Activated CD4-positive, alpha-beta memory T cell treated with anti-CD3 and anti-CD28 coated beads, Interleukin-2, amount 10 ng/mL, durations not matched to agents 7 days and 5 days (primary cell): ENCODE results near the gene IMPA2. TPM values are rescaled to one million over a fixed set of nuclear protein-coding genes. Genes with fewer than 3 reads are reported as not detected.
"Not testable (repeated sequence)": the region's sequence is repeated elsewhere in the genome, so short reads cannot be mapped to it uniquely, and the experiment has no call there.

Source experiments
- CTCF ChIA-PET: fragments of 350-600 bp; sonication (Branson Sonifier 250); formaldehyde crosslinking; loops from one replicate; lab custom pipeline; 2021; ENCODE audit warnings: antibody characterized with exemption, inconsistent platforms; lab: Charles Lee
- POLR2A ChIA-PET: fragments of 350-600 bp; sonication (Branson Sonifier 250); formaldehyde crosslinking; loops from one replicate; lab custom pipeline; 2021; ENCODE audit warnings: antibody characterized with exemption; lab: Charles Lee
- DNase-seq: peaks from one replicate; pipeline ENCODE4 v3.0.0-alpha.2; 2020
- H3K27ac Mint-ChIP-seq: one replicate; pipeline ENCODE4 v1.8.0; 2021; ENCODE audit warnings: mild to moderate bottlenecking, mixed read lengths
- H3K27me3 Mint-ChIP-seq: one replicate; pipeline ENCODE4 v1.8.0; 2021; ENCODE audit warnings: mixed read lengths
- H3K36me3 Mint-ChIP-seq: one replicate; pipeline ENCODE4 v1.8.0; 2021; ENCODE audit warnings: low read depth, mixed read lengths
- H3K4me1 Mint-ChIP-seq: one replicate; pipeline ENCODE4 v1.8.0; 2021; ENCODE audit warnings: mixed read lengths
- H3K4me3 Mint-ChIP-seq: one replicate; pipeline ENCODE4 v1.8.0; 2021; ENCODE audit warnings: mild to moderate bottlenecking, mixed read lengths
- H3K9me3 Mint-ChIP-seq: one replicate; pipeline ENCODE4 v1.8.0; 2021; ENCODE audit warnings: mixed read lengths
- total RNA-seq, 2 experiments: library from RNA; stranded (reverse); gene quantifications; one replicate each; pipeline ENCODE4 v1.2.3, GENCODE V29; 2021

IMPA2 gene
- 10 to 100 TPM; 12.6 to 15.4 TPM for total RNA-seq

DNA sequence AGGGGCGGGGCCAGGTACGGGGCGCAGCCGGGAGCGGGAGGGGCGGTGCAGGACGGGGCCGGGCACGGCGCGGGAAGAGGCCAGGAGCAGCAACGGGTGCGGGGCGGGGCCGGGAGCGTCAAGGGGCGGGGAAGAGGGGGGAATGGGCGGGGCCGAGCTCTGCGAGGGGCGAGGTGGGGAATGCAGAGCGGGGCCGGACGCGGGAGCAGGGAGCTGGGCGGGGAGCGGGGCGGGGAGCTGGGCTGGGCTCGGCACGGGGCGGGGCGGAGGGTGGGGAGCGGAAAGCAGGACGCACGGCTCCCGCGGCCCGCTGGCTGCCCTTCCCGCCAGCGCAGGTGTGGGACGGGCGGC is at the start of gene IMPA2:
TSS of gene IMPA2 (plus strand) at position 316 of the 351 bp plus-strand sequence. CDS start 163 bp downstream, outside the sequence.
- ChIA-PET POLR2A (interaction anchor here (1.3 to 4.4 kb wide), 9 partner anchors 10 to 721 kb away, joined by 4 to 30 read pairs (median 6); partner anchors contain the start of genes AFG3L2, CEP76, CHMP1B and MPPE1), CTCF (interaction anchor here (1.1 to 3.2 kb wide), 6 partner anchors 14 to 247 kb away, joined by 3 to 23 read pairs (median 6); no protein-coding TSS in a partner anchor)
- Mint-ChIP-seq H3K9me3 (no peaks in the 10 kb centered on the region), H3K4me3 (peak within 1 kb of the TSS; percentile 86), H3K27ac (peak within 1 kb of the TSS; percentile 52), H3K4me1 (peaks cover 22% of the 10 kb centered on the region), H3K27me3 (peaks cover 5% of the 10 kb centered on the region), H3K36me3 (no peaks in the 10 kb centered on the region)
- DNase-seq: no peak

DNA sequence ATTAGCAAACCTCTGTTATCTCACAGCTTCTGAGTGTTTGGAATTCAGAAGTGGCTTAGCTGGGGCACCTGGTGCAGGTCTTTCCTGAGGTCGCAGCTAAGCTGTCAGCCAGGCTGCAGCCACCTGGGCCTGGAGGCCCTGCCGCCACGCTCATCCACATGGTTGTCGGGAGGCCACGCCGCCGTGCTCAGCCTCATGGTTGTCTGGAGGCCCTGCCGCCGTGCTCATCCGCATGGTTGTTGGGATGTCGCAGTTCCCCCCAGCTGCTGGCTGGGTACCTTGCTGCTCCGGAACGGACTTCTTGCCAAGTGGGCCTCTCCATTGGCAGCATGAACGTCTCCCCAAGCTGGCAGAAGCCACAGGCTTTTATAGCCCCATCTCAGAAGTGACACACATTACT is 48.9 kb upstream of the IMPA2 start:
- DNase-seq: no peak
- no peak overlapping the region for H3K27ac Mint-ChIP-seq
- no peak overlapping the region for H3K4me3 Mint-ChIP-seq
- no peaks in the 10 kb centered on the region for H3K36me3 Mint-ChIP-seq
- H3K27me3 Mint-ChIP-seq: no peaks in the 10 kb centered on the region
- ChIA-PET POLR2A (no interaction called here), CTCF (interaction anchor here (1.1 kb wide), 1 partner anchor 64 kb away, joined by 3 read pairs; no protein-coding TSS in a partner anchor)
- no peaks in the 10 kb centered on the region for H3K4me1 Mint-ChIP-seq
- H3K9me3 Mint-ChIP-seq: no peaks in the 10 kb centered on the region

DNA sequence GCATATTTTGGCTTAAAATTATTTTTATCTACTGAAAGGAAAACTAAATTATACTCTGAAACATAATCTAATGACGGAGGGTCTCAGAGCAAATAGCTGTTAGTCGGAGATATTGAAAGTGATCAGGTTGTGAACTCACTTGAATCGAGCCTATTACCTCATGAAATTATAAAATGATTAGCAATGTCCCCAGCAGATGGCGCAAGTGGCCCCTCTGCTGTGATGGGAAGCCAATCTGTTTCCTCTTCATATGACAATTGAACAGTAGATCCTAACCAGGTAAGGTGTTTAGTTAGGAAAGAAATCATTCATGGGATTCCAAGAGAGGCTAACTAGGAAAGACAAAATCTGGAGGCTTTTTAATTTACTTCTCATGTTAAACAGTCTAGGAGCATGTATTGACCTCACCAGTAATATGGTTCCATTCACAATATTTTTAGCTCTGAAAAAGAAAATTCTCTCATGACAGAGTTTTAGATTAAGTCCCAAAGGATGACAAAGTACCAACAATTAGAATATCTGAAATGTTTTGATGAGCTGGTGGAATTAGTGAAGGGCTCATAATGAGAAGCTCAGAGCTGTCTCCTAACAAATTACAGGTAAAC is 43.3 kb upstream of the IMPA2 start:
- no peaks in the 10 kb centered on the region for H3K4me1 Mint-ChIP-seq
- H3K36me3 Mint-ChIP-seq: no peaks in the 10 kb centered on the region
- no peaks in the 10 kb centered on the region for H3K9me3 Mint-ChIP-seq
- no peaks in the 10 kb centered on the region for H3K27me3 Mint-ChIP-seq
- no peak overlapping the region for H3K27ac Mint-ChIP-seq
- H3K4me3 Mint-ChIP-seq: no peak overlapping the region
- CTCF ChIA-PET: interaction anchor here (0.6 to 6.2 kb wide), 34 partner anchors 9 to 299 kb away, joined by 3 to 197 read pairs (median 5); partner anchors contain the start of gene IMPA2
- POLR2A ChIA-PET: interaction anchor here (1.1 to 2.1 kb wide), 3 partner anchors 29 to 57 kb away, joined by 3 to 11 read pairs (median 3); no protein-coding TSS in a partner anchor
- peak; percentile 76 for DNase-seq

DNA sequence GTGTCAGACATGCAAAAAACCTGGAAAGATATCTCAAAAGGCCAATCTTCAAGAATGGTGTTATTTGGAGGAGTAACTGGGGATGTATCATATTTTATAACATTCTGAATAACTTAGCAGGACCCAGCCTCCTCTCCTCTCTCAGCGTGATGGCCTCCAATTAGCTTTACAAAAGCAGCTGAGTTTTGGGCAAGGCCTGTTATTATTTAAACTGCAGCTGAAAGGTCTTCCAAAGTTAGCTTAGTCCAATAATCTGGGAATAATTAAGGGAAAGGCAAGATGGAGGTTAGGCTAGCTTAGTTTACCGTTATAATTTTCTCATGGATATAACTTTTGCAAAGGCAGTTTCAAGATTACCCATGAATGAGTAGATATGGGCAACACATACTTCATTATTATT is 40.4 kb upstream of the IMPA2 start:
- H3K36me3 Mint-ChIP-seq: no peaks in the 10 kb centered on the region
- no peak for DNase-seq
- no peaks in the 10 kb centered on the region for H3K27me3 Mint-ChIP-seq
- ChIA-PET CTCF (interaction anchor here (0.8 to 6.2 kb wide), 4 partner anchors 41 to 97 kb away, joined by 3 to 197 read pairs (median 42); partner anchors contain the start of gene IMPA2), POLR2A (no interaction called here)
- H3K4me1 Mint-ChIP-seq: peaks cover 12% of the 10 kb centered on the region
- H3K27ac Mint-ChIP-seq: no peak overlapping the region
- no peak overlapping the region for H3K4me3 Mint-ChIP-seq
- no peaks in the 10 kb centered on the region for H3K9me3 Mint-ChIP-seq

DNA sequence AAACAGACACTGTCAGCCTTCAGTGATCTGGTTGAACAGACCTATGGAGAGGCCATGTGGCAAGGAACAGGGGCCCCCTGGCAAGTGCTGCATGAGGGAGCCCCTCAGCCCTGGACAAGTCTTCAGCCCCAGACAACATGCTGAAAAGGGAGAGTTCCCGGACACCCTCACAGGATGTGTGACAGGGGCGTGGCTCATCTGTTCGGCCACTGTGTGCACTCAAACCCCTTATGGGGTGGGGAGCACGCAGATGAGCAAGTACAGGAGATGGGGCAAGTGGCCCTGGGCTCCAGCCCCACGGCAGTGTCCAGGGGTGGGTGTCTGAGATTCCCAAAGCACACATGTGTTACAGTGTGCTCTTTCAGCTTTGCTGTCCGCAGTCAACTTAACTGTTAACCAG is 37.8 kb upstream of the IMPA2 start:
- H3K9me3 Mint-ChIP-seq: no peaks in the 10 kb centered on the region
- no peaks in the 10 kb centered on the region for H3K36me3 Mint-ChIP-seq
- ChIA-PET CTCF (interaction anchor here (2.9 kb wide), 1 partner anchor 52 kb away, joined by 8 read pairs; no protein-coding TSS in a partner anchor), POLR2A (no interaction called here)
- peaks cover 21% of the 10 kb centered on the region for H3K4me1 Mint-ChIP-seq
- no peak for DNase-seq
- H3K4me3 Mint-ChIP-seq: no peak overlapping the region
- H3K27ac Mint-ChIP-seq: no peak overlapping the region
- H3K27me3 Mint-ChIP-seq: no peaks in the 10 kb centered on the region

DNA sequence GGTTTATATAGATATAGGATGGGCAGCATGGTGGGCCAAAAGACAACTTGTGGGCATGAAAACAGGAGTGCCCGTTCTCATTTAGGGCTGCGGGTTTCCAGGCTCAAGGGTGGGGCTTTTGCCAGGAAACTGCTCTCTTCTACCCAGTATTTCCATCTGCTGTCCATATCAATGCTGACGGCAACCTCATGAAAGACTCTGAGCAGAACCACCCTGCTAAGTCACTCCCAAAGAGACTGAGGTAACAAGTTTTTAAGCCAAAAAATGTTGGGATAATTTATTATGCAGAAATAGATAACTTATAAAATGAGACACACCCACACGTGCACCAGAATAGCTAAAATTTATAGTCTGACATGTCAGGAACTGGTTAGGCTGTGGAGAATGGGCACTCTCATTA is 37.1 kb upstream of the IMPA2 start:
- Mint-ChIP-seq H3K27ac (no peak overlapping the region), H3K27me3 (no peaks in the 10 kb centered on the region), H3K36me3 (no peaks in the 10 kb centered on the region), H3K4me1 (peaks cover 21% of the 10 kb centered on the region), H3K9me3 (no peaks in the 10 kb centered on the region), H3K4me3 (no peak overlapping the region)
- POLR2A ChIA-PET: interaction anchor here (0.8 kb wide), 1 partner anchor 36 kb away, joined by 3 read pairs; no protein-coding TSS in a partner anchor
- CTCF ChIA-PET: interaction anchor here (1.2 to 2.9 kb wide), 2 partner anchors 51 to 94 kb away, joined by 3 to 8 read pairs; no protein-coding TSS in a partner anchor
- no peak for DNase-seq

DNA sequence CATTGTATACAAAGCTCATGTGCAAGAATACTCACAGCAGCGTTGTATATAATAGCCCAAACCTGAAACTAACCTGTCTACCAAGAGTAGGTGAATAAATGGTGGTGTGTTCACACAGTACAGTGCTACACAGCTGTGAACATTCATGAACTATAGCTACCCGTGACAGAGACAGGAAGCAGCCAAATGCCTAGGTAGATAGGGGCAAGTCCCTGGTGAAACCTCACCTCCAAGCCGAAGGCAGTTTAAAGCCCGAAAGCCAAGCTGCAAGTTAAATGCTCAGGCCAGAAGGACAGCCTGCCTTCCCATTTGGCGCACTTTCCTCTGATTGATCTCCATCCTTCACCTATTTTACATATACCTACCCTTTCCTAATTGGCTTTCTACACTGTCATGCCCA is 36.5 kb upstream of the IMPA2 start:
- H3K4me1 Mint-ChIP-seq: peaks cover 21% of the 10 kb centered on the region
- H3K9me3 Mint-ChIP-seq: no peaks in the 10 kb centered on the region
- H3K4me3 Mint-ChIP-seq: no peak overlapping the region
- ChIA-PET POLR2A (interaction anchor here (0.8 kb wide), 1 partner anchor 36 kb away, joined by 3 read pairs; no protein-coding TSS in a partner anchor), CTCF (interaction anchor here (1.2 to 2.9 kb wide), 3 partner anchors 50 to 383 kb away, joined by 3 to 8 read pairs (median 3); no protein-coding TSS in a partner anchor)
- no peak overlapping the region for H3K27ac Mint-ChIP-seq
- no peaks in the 10 kb centered on the region for H3K36me3 Mint-ChIP-seq
- H3K27me3 Mint-ChIP-seq: no peaks in the 10 kb centered on the region
- DNase-seq: no peak

DNA sequence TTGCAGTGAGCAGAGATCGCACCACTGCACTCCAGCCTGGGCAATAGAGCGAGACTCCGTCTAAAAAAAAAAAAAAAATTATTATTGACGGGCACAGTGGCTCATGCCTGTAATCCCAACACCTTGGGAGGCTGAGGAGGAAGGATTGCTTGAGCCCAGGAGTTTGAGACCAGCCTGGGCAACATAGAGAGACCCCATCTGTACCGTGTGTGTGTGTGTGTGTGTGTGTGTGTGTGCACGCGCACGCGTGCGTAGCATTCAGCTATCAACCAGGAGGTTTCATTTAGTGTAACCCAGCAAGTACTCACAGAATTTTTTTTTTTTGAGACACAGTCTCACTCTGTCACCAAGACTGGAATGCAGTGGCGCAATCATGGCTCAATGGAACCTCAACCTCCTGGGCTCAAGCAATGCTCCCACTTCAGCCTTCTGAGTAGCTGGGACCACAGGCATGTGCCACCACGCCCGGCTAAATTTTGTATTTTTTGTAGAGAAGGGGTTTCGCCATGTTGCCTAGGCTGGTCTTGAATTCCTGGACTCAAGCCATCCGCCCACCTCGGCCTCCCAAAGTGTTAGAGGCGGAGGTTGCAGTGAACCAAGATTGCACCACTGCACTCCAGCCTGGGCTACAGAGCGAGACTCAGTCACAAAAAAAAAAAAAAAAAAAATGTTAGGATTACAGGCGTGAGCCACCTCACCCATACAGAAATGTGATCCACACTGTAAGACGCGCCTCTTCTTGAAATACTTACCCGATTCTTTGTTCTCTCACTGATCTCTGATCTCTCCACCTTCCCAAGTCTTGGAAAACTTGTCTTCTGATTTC is 35.3 kb upstream of the IMPA2 start:
- DNase-seq, H3K4me3 Mint-ChIP-seq, H3K27me3 Mint-ChIP-seq, H3K27ac Mint-ChIP-seq, H3K36me3 Mint-ChIP-seq, H3K9me3 Mint-ChIP-seq: not testable (repeated sequence)
- POLR2A ChIA-PET: interaction anchor here (0.6 to 2.7 kb wide), 5 partner anchors 35 to 98 kb away, joined by 3 to 21 read pairs (median 3); partner anchors contain the start of gene IMPA2
- H3K4me1 Mint-ChIP-seq: peaks cover 21% of the 10 kb centered on the region
- CTCF ChIA-PET: interaction anchor here (0.7 to 3.9 kb wide), 6 partner anchors 8 to 382 kb away, joined by 3 to 21 read pairs (median 8); no protein-coding TSS in a partner anchor

DNA sequence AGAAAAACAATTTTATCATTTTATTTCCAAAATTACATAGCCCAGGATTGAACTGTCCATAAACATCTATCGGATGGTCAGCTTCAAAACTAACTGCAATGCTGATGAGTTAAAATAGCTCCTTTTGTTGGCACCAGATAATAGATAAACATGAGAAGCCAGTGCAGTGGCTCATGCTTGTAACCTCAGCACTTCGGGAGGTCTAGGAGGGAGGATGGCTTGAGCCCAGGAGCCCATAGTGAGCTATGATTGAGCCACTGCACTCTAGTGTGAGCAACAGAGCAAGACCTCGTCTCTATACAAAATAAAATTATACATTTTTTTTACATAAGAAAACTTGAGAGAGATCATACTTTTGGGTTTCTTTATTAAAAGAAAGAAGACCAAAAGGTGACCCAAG is 34.6 kb upstream of the IMPA2 start:
- CTCF ChIA-PET: interaction anchor here (0.6 to 3.9 kb wide), 4 partner anchors 9 to 92 kb away, joined by 4 to 21 read pairs (median 13); no protein-coding TSS in a partner anchor
- no peak overlapping the region for H3K27ac Mint-ChIP-seq
- peaks cover 21% of the 10 kb centered on the region for H3K4me1 Mint-ChIP-seq
- H3K4me3 Mint-ChIP-seq: no peak overlapping the region
- no peaks in the 10 kb centered on the region for H3K27me3 Mint-ChIP-seq
- no peaks in the 10 kb centered on the region for H3K36me3 Mint-ChIP-seq
- H3K9me3 Mint-ChIP-seq: no peaks in the 10 kb centered on the region
- POLR2A ChIA-PET: interaction anchor here (0.7 to 2.7 kb wide), 3 partner anchors 34 to 92 kb away, joined by 3 to 21 read pairs (median 3); partner anchors contain the start of gene IMPA2
- DNase-seq: no peak

DNA sequence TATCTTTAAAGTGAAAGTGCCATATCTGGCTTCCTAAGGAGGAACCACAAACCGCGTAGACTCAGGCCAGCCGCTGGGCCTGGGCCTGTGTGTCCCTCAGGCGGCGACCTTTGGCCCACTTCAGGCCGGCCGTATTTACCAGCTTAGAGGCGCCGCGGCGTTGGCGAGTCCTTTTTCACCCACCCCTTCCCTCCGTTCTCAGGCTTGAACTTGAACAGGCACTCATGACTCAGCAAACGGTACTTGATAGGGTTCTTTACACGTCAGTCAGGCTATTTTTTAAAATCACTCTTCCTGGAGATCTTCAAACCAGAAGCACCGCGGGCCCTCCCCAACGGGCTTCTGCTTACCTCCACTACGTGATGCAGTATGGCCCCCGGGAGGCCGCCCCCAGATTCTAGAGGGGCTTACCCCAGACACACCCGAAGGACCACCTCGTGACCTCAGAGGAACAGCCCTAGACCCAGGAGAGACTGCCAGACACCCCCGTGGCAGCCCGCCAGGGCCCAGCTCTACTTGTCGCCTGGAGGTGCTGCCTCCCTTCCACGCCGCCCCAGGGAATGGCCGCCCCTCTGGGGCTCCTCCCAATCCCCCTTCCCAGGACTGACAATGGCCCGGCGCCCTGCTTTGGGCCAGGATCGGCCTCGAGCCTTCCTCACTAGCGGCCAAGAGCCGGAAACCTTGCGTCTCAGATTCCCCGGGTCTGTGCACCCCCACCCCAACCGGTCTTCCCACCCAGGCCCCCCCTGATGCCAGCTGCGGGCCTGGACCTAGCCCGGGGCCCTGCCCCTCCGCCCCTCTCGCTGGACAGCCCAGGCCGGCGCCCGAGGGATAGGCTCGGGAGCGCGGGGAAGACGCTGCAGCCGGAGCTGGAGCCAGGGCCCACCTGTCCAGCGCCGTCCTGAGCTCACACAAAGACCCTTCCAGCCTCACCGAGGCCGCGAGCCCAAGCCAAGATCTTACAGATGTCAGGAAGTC is 33.8 kb upstream of the IMPA2 start:
- ChIA-PET POLR2A (interaction anchor here (1.0 to 2.7 kb wide), 4 partner anchors 18 to 92 kb away, joined by 3 to 21 read pairs (median 3); partner anchors contain the start of gene IMPA2), CTCF (interaction anchor here (0.6 to 3.9 kb wide), 4 partner anchors 10 to 91 kb away, joined by 4 to 21 read pairs (median 13); no protein-coding TSS in a partner anchor)
- Mint-ChIP-seq H3K4me3 (peak overlapping the region; percentile 53), H3K4me1 (peaks cover 21% of the 10 kb centered on the region), H3K27ac (peak overlapping the region; percentile 48), H3K9me3 (no peaks in the 10 kb centered on the region), H3K27me3 (no peaks in the 10 kb centered on the region), H3K36me3 (no peaks in the 10 kb centered on the region)
- peak; percentile 56 for DNase-seq

DNA sequence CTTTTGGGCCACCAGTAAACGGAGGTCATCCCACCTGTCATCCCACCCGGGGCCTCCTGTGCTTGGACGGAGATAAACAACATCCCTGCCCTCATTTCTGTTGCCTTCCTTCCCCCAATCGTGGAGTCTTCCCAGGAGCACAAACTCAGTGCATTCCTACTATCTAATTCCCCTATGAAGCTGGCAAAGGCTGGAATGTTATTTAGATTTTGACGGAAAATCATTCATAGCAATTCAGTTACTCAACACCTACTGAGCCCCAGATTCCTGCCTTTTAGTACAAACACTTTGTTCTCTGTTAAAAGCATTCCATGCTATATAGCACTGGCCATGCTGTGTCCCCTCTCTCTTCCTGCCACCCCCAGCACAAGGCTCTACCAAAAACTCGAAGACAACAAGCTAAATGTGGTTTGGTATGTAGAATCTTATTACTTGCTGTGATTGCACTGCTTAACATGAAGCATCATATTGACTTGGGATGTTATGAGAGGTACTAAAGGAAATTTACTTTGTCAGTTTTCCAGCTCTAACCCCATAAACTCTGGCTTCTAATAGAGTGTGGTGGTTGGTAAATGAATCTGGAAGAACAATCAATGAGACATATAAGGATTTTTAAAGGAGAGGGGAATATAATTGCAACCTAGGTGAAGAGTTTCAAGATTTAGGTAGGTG is 32.3 kb upstream of the IMPA2 start:
- CTCF ChIA-PET: interaction anchor here (1.3 to 4.1 kb wide), 4 partner anchors 11 to 90 kb away, joined by 3 to 20 read pairs (median 12); no protein-coding TSS in a partner anchor
- DNase-seq: no peak
- no peak overlapping the region for H3K27ac Mint-ChIP-seq
- H3K9me3 Mint-ChIP-seq: no peaks in the 10 kb centered on the region
- POLR2A ChIA-PET: interaction anchor here (1.4 to 2.7 kb wide), 3 partner anchors 17 to 40 kb away, joined by 3 to 21 read pairs (median 3); partner anchors contain the start of gene IMPA2
- peaks cover 13% of the 10 kb centered on the region for H3K4me1 Mint-ChIP-seq
- no peaks in the 10 kb centered on the region for H3K27me3 Mint-ChIP-seq
- no peaks in the 10 kb centered on the region for H3K36me3 Mint-ChIP-seq
- H3K4me3 Mint-ChIP-seq: no peak overlapping the region
